WTC11 (cell line): ENCODE results near the gene ABCC3. TPM values are rescaled to one million over a fixed set of nuclear protein-coding genes. Genes with fewer than 3 reads are reported as not detected.

ENCODE experiments used
- ATAC-seq: fragments of 200-7000 bp; cut with Tn5 transposase; 2 replicates; pipeline ENCODE4 v1.10.0; 2021; ENCODE audit warnings: mild to moderate bottlenecking, moderate library complexity
- CTCF ChIA-PET: fragments of 300-600 bp; sonication (Branson Sonifier 250); formaldehyde crosslinking; loops from one replicate; lab custom pipeline; 2021; ENCODE audit warnings: antibody characterized with exemption; lab: Charles Lee
- POLR2A ChIA-PET: fragments of 350-600 bp; sonication (Branson Sonifier 250); formaldehyde crosslinking; loops from one replicate; lab custom pipeline; 2021; ENCODE audit warnings: antibody characterized with exemption; lab: Charles Lee
- DNase-seq: peaks from one replicate; pipeline ENCODE4 v3.0.0; 2021; ENCODE audit warnings: low spot score
- H3K27ac Mint-ChIP-seq: 2 replicates; pipeline ENCODE4 v1.8.0; 2021; ENCODE audit warnings: mixed read lengths
- H3K27me3 Mint-ChIP-seq: 2 replicates; pipeline ENCODE4 v1.8.0; 2021; ENCODE audit warnings: low read depth, mild to moderate bottlenecking, moderate library complexity, mixed read lengths
- H3K36me3 Mint-ChIP-seq: 2 replicates; pipeline ENCODE4 v1.8.0; 2021; ENCODE audit warnings: mixed read lengths
- H3K4me1 Mint-ChIP-seq: 2 replicates; pipeline ENCODE4 v1.8.0; 2022; ENCODE audit warnings: mixed read lengths
- H3K4me3 Mint-ChIP-seq: 2 replicates; pipeline ENCODE4 v1.8.0; 2021; ENCODE audit warnings: mild to moderate bottlenecking, moderate library complexity, mixed read lengths
- H3K9me3 Mint-ChIP-seq: 2 replicates; pipeline ENCODE4 v1.8.0; 2021; ENCODE audit warnings: mixed read lengths
- ELF4 ChIP-seq: sonication (generic); formaldehyde crosslinking; IDR thresholded peaks from 2 replicates; pipeline ENCODE4 v1.8.1; 2022; ENCODE audit warnings: low read depth, mild to moderate bottlenecking, moderate library complexity, missing genetic modification reagents
- FOXJ3 ChIP-seq: sonication (generic); formaldehyde crosslinking; IDR thresholded peaks from 2 replicates; pipeline ENCODE4 v1.9.0; 2021; ENCODE audit warnings: missing genetic modification reagents, mild to moderate bottlenecking, borderline replicate concordance
- GABPB1 ChIP-seq: sonication (generic); formaldehyde crosslinking; IDR thresholded peaks from 2 replicates; pipeline ENCODE4 v1.8.1; 2023; ENCODE audit warnings: mild to moderate bottlenecking, missing genetic modification reagents
- HMGA2 ChIP-seq: fragments of 250-450 bp; sonication (Bioruptor Pico); IDR thresholded peaks from 2 replicates; pipeline ENCODE4 v1.4.0; 2021; ENCODE audit warnings: mild to moderate bottlenecking, moderate library complexity
- KAT7 ChIP-seq: sonication (generic); formaldehyde crosslinking; IDR thresholded peaks from 2 replicates; pipeline ENCODE4 v1.8.1; 2023; ENCODE audit warnings: missing genetic modification reagents, mild to moderate bottlenecking, borderline replicate concordance
- MYBL2 ChIP-seq: sonication (generic); formaldehyde crosslinking; IDR thresholded peaks from 2 replicates; pipeline ENCODE4 v1.8.1; 2023; ENCODE audit warnings: mild to moderate bottlenecking, moderate library complexity, missing genetic modification reagents
- OVOL2 ChIP-seq: fragments of 250-450 bp; sonication (Bioruptor Pico); IDR thresholded peaks from 2 replicates; pipeline ENCODE4 v1.9.0; 2021; ENCODE audit warnings: mild to moderate bottlenecking, borderline replicate concordance
- SOX15 ChIP-seq: fragments of 250-450 bp; sonication (Bioruptor Pico); IDR thresholded peaks from 2 replicates; pipeline ENCODE4 v1.9.0; 2021; ENCODE audit warnings: mild to moderate bottlenecking
- ZNF263 ChIP-seq: sonication (generic); formaldehyde crosslinking; IDR thresholded peaks from 2 replicates; pipeline ENCODE4 v1.8.1; 2022; ENCODE audit warnings: low read depth, mild to moderate bottlenecking, moderate library complexity, missing genetic modification reagents
- total RNA-seq: library from RNA; stranded (reverse); gene quantifications from 3 replicates; pipeline ENCODE4 v1.2.3, GENCODE V29; 2021
- TF ChIP-seq, protein P1 (sequence below): sonication (generic); formaldehyde crosslinking; conservative IDR thresholded peaks from 2 replicates; pipeline ENCODE4 v1.8.1; 2023; ENCODE audit warnings: mild to moderate bottlenecking, low read depth, missing genetic modification reagents, moderate library complexity
- TF ChIP-seq, protein P2 (sequence below): fragments of 250-450 bp; sonication (Bioruptor Pico); IDR thresholded peaks from 2 replicates; pipeline ENCODE4 v1.9.0; 2021; ENCODE audit warnings: mild to moderate bottlenecking, borderline replicate concordance
- TF ChIP-seq, protein P3 (sequence below): fragments of 200-600 bp; IDR thresholded peaks from 2 replicates; pipeline ENCODE4 v1.8.0; 2022; ENCODE audit warnings: antibody characterized with exemption
- TF ChIP-seq, protein P4 (sequence below): sonication (generic); formaldehyde crosslinking; IDR thresholded peaks from 2 replicates; pipeline ENCODE4 v1.8.0; 2023; ENCODE audit warnings: missing genetic modification reagents, mild to moderate bottlenecking, borderline replicate concordance
- TF ChIP-seq, protein P5 (sequence below): fragments of 250-450 bp; sonication (Bioruptor Pico); conservative IDR thresholded peaks from 2 replicates; pipeline ENCODE4 v1.9.0; 2021; ENCODE audit warnings: mild to moderate bottlenecking

ABCC3 gene
- total RNA-seq, 1 experiment from 2014 or later: 0.92 TPM

DNA sequence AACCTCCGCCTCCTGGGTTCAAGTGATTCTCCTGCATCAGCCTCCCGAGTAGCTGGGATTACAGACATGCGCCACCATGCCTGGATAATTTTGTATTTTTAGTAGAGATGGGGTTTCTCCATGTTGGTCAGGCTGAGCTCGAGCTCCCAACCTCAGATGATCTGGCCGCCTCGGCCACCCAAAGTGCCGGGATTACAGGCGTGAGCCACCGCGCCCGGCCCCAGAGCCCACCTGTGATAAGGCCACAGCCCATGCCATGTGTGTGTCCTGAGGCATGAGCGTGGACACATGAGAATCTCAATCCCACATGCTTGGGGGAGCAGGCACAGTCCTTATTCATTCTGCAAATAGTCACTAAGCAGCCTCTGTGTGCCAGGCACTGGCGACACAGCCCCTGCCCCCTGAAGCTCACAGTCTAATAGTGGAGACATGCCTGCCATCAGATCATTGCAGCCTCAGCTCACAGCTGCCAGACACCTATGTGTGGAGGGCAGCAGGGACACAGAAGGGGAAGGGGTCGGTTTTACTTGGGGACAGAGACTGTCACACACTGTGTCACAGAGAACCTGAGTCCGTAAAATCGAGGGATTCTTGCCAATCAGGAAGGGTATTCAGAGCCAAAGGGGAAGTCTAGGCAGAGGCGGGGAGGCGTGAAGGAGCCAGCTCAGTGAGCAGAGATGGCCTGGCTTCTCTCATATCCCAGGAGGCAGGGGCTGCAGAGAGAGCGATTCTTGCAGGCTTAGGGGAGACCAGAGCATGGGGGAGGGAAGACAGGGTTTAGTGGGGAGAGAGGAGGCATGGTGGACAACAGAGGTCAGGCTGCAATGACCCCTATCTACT lies 9.4 kb upstream of the ABCC3 start (continued):
- TF ChIP-seq SOX15 (CRISPR knock-in tag) (no peak), KAT7 (no peak), ZNF263 (no peak), HMGA2 (CRISPR knock-in tag) (no peak), GABPB1 (CRISPR knock-in tag) (no peak), ELF4 (CRISPR knock-in tag) (no peak), OVOL2 (no peak)
- TF ChIP-seq, protein P1, sequence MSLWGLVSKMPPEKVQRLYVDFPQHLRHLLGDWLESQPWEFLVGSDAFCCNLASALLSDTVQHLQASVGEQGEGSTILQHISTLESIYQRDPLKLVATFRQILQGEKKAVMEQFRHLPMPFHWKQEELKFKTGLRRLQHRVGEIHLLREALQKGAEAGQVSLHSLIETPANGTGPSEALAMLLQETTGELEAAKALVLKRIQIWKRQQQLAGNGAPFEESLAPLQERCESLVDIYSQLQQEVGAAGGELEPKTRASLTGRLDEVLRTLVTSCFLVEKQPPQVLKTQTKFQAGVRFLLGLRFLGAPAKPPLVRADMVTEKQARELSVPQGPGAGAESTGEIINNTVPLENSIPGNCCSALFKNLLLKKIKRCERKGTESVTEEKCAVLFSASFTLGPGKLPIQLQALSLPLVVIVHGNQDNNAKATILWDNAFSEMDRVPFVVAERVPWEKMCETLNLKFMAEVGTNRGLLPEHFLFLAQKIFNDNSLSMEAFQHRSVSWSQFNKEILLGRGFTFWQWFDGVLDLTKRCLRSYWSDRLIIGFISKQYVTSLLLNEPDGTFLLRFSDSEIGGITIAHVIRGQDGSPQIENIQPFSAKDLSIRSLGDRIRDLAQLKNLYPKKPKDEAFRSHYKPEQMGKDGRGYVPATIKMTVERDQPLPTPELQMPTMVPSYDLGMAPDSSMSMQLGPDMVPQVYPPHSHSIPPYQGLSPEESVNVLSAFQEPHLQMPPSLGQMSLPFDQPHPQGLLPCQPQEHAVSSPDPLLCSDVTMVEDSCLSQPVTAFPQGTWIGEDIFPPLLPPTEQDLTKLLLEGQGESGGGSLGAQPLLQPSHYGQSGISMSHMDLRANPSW (CRISPR knock-in tag): no peak
- TF ChIP-seq, protein P2, sequence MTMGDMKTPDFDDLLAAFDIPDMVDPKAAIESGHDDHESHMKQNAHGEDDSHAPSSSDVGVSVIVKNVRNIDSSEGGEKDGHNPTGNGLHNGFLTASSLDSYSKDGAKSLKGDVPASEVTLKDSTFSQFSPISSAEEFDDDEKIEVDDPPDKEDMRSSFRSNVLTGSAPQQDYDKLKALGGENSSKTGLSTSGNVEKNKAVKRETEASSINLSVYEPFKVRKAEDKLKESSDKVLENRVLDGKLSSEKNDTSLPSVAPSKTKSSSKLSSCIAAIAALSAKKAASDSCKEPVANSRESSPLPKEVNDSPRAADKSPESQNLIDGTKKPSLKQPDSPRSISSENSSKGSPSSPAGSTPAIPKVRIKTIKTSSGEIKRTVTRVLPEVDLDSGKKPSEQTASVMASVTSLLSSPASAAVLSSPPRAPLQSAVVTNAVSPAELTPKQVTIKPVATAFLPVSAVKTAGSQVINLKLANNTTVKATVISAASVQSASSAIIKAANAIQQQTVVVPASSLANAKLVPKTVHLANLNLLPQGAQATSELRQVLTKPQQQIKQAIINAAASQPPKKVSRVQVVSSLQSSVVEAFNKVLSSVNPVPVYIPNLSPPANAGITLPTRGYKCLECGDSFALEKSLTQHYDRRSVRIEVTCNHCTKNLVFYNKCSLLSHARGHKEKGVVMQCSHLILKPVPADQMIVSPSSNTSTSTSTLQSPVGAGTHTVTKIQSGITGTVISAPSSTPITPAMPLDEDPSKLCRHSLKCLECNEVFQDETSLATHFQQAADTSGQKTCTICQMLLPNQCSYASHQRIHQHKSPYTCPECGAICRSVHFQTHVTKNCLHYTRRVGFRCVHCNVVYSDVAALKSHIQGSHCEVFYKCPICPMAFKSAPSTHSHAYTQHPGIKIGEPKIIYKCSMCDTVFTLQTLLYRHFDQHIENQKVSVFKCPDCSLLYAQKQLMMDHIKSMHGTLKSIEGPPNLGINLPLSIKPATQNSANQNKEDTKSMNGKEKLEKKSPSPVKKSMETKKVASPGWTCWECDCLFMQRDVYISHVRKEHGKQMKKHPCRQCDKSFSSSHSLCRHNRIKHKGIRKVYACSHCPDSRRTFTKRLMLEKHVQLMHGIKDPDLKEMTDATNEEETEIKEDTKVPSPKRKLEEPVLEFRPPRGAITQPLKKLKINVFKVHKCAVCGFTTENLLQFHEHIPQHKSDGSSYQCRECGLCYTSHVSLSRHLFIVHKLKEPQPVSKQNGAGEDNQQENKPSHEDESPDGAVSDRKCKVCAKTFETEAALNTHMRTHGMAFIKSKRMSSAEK (CRISPR knock-in tag): no peak

DNA sequence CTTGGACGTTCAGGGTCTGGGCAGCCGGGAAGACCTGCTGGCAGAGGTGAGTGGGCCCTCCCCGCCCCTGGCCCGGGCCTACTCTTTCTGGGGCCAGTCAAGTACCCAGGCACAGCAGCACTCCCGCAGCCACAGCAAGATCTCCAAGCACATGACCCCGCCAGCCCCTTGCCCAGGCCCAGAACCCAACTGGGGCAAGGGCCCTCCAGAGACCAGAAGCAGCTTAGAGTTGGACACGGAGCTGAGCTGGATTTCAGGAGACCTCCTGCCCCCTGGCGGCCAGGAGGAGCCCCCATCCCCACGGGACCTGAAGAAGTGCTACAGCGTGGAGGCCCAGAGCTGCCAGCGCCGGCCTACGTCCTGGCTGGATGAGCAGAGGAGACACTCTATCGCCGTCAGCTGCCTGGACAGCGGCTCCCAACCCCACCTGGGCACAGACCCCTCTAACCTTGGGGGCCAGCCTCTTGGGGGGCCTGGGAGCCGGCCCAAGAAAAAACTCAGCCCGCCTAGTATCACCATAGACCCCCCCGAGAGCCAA lies 8.6 kb upstream of the ABCC3 start:
- peak; percentile 75 for ATAC-seq
- H3K4me3 Mint-ChIP-seq: no peak overlapping the region
- H3K36me3 Mint-ChIP-seq: no peaks in the 10 kb centered on the region
- DNase-seq: peak; percentile 88
- TF ChIP-seq, protein P3, sequence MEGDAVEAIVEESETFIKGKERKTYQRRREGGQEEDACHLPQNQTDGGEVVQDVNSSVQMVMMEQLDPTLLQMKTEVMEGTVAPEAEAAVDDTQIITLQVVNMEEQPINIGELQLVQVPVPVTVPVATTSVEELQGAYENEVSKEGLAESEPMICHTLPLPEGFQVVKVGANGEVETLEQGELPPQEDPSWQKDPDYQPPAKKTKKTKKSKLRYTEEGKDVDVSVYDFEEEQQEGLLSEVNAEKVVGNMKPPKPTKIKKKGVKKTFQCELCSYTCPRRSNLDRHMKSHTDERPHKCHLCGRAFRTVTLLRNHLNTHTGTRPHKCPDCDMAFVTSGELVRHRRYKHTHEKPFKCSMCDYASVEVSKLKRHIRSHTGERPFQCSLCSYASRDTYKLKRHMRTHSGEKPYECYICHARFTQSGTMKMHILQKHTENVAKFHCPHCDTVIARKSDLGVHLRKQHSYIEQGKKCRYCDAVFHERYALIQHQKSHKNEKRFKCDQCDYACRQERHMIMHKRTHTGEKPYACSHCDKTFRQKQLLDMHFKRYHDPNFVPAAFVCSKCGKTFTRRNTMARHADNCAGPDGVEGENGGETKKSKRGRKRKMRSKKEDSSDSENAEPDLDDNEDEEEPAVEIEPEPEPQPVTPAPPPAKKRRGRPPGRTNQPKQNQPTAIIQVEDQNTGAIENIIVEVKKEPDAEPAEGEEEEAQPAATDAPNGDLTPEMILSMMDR: peak; percentile 73
- no peak for TF ChIP-seq FOXJ3
- TF ChIP-seq, all 79 proteins: peak for 1
- CTCF ChIA-PET: interaction anchor here (0.6 to 7.5 kb wide), 55 partner anchors 9 to 426 kb away, joined by 3 to 313 read pairs (median 7); partner anchors contain the start of genes ABCC3, CACNA1G, EPN3 and LRRC59
- H3K27me3 Mint-ChIP-seq: peaks cover 4% of the 10 kb centered on the region
- POLR2A ChIA-PET: interaction anchor here (0.6 to 1.0 kb wide), 2 partner anchors 15 to 75 kb away, joined by 3 to 6 read pairs; no protein-coding TSS in a partner anchor
- peaks cover 37% of the 10 kb centered on the region for H3K4me1 Mint-ChIP-seq
- H3K9me3 Mint-ChIP-seq: no peaks in the 10 kb centered on the region
- H3K27ac Mint-ChIP-seq: no peak overlapping the region

DNA sequence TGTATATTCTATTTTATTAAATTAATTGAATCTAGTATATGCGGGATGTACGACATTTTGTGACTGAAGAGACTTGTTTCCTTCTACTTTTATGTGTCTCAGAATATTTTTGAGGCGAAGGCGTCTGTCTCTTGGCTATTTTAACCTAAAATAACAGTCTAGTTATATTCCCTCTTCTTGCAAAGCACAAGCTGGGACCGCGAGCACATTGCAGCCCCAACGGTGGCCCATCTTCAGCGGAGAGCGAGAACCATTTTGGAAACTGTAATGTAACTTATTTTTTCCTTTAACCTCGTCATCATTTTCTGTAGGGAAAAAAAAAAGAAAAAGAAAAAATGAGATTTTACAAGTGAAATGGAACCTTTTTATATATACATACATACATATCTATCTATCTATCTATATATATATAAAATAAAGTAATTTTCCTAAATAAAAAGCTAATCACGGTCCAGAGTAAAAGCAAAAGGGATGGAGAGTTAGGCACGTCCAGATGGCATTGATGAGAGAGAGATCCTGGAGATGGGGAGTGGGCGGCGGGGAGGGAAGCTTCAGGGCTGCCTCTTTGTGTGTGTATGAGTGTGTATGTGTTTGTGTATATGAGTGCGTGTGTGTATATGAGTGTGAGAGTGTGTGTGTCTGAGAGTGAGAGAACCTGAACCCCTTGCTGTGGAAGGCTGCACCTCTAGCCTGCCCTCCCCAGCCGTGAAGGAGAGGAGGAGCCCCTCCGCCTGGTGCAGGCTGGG lies 7.5 kb upstream of the ABCC3 start:
- ChIA-PET POLR2A (interaction anchor here (1.3 to 1.4 kb wide), 2 partner anchors 67 to 76 kb away, joined by 4 read pairs; partner anchors contain the start of gene CACNA1G), CTCF (interaction anchor here (0.9 to 7.5 kb wide), 33 partner anchors 7 to 230 kb away, joined by 3 to 313 read pairs (median 8); partner anchors contain the start of genes ABCC3, CACNA1G, EPN3 and LRRC59)
- no peak overlapping the region for H3K27ac Mint-ChIP-seq
- peaks cover 30% of the 10 kb centered on the region for H3K4me1 Mint-ChIP-seq
- DNase-seq (no peak), ATAC-seq (no peak)
- no peaks in the 10 kb centered on the region for H3K9me3 Mint-ChIP-seq
- peaks cover 8% of the 10 kb centered on the region for H3K27me3 Mint-ChIP-seq
- H3K4me3 Mint-ChIP-seq: no peak overlapping the region
- H3K36me3 Mint-ChIP-seq: no peaks in the 10 kb centered on the region
- TF ChIP-seq, protein P4, sequence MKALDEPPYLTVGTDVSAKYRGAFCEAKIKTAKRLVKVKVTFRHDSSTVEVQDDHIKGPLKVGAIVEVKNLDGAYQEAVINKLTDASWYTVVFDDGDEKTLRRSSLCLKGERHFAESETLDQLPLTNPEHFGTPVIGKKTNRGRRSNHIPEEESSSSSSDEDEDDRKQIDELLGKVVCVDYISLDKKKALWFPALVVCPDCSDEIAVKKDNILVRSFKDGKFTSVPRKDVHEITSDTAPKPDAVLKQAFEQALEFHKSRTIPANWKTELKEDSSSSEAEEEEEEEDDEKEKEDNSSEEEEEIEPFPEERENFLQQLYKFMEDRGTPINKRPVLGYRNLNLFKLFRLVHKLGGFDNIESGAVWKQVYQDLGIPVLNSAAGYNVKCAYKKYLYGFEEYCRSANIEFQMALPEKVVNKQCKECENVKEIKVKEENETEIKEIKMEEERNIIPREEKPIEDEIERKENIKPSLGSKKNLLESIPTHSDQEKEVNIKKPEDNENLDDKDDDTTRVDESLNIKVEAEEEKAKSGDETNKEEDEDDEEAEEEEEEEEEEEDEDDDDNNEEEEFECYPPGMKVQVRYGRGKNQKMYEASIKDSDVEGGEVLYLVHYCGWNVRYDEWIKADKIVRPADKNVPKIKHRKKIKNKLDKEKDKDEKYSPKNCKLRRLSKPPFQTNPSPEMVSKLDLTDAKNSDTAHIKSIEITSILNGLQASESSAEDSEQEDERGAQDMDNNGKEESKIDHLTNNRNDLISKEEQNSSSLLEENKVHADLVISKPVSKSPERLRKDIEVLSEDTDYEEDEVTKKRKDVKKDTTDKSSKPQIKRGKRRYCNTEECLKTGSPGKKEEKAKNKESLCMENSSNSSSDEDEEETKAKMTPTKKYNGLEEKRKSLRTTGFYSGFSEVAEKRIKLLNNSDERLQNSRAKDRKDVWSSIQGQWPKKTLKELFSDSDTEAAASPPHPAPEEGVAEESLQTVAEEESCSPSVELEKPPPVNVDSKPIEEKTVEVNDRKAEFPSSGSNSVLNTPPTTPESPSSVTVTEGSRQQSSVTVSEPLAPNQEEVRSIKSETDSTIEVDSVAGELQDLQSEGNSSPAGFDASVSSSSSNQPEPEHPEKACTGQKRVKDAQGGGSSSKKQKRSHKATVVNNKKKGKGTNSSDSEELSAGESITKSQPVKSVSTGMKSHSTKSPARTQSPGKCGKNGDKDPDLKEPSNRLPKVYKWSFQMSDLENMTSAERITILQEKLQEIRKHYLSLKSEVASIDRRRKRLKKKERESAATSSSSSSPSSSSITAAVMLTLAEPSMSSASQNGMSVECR (CRISPR knock-in tag): no peak
- TF ChIP-seq, protein P5, sequence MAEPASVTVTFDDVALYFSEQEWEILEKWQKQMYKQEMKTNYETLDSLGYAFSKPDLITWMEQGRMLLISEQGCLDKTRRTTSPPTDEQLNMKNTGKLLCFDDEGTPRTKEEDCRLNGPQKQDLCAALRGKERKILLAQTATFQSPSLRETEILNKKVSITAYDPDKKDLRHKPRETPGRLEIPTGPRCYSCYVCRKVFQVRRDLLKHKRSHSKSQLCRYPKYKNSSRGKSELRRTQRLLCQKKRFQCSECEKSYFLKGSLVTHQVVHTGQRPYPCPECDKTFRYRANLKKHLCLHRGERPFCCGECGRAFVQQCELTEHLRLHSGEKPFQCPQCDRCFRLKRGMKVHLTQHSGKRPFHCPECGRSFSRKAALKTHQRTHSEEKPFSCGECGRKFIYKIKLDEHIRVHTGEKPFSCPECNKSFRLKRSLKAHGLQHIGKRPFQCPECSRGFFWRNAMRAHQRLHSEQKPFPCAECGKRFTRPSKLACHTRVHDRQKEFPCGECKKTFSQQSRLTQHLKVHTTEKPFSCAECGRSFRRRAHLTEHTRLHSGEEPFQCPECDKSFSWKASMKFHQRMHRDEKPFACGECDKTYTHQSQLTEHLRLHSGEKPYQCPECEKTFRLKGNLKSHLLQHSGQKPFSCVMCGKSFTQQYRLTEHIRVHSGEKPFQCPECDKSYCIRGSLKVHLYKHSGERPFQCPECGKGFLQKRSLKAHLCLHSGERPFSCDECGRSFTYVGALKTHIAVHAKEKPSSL (CRISPR knock-in tag): no peak
- TF ChIP-seq MYBL2 (CRISPR knock-in tag): no peak
